ENCODE results near the gene POMC.

- TF ChIP-seq, protein P1, sequence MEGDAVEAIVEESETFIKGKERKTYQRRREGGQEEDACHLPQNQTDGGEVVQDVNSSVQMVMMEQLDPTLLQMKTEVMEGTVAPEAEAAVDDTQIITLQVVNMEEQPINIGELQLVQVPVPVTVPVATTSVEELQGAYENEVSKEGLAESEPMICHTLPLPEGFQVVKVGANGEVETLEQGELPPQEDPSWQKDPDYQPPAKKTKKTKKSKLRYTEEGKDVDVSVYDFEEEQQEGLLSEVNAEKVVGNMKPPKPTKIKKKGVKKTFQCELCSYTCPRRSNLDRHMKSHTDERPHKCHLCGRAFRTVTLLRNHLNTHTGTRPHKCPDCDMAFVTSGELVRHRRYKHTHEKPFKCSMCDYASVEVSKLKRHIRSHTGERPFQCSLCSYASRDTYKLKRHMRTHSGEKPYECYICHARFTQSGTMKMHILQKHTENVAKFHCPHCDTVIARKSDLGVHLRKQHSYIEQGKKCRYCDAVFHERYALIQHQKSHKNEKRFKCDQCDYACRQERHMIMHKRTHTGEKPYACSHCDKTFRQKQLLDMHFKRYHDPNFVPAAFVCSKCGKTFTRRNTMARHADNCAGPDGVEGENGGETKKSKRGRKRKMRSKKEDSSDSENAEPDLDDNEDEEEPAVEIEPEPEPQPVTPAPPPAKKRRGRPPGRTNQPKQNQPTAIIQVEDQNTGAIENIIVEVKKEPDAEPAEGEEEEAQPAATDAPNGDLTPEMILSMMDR (IDR thresholded peaks at IDR 0.05) = no peak
- no peak for TF ChIP-seq POLR2A (IDR thresholded peaks at IDR 0.05)
These were observed 22.6 kb downstream of the POMC start for GRCh38 chr2:25145803-25146202.
